Stomach (tissue), 4 donors: Measurements from ENCODE around the gene MUC5B.

Source experiments
- CTCF ChIP-seq, 7 experiments: fragments of 450-650 bp in 4 of 7; fragments of 200-600 bp in 3 of 7; sonication (generic) in 3 of 7; IDR thresholded peaks; one replicate each; pipeline ENCODE4 v1.5.1; 2016 to 2019; ENCODE audit warnings: antibody characterized with exemption in 7 of 7, control low read depth in 2 of 7, mild to moderate bottlenecking in 1 of 7
- EP300 ChIP-seq: sonication (generic); formaldehyde crosslinking; IDR thresholded peaks from one replicate; pipeline ENCODE4 v1.6.1; 2017; ENCODE audit warnings: antibody characterized with exemption

DNA sequence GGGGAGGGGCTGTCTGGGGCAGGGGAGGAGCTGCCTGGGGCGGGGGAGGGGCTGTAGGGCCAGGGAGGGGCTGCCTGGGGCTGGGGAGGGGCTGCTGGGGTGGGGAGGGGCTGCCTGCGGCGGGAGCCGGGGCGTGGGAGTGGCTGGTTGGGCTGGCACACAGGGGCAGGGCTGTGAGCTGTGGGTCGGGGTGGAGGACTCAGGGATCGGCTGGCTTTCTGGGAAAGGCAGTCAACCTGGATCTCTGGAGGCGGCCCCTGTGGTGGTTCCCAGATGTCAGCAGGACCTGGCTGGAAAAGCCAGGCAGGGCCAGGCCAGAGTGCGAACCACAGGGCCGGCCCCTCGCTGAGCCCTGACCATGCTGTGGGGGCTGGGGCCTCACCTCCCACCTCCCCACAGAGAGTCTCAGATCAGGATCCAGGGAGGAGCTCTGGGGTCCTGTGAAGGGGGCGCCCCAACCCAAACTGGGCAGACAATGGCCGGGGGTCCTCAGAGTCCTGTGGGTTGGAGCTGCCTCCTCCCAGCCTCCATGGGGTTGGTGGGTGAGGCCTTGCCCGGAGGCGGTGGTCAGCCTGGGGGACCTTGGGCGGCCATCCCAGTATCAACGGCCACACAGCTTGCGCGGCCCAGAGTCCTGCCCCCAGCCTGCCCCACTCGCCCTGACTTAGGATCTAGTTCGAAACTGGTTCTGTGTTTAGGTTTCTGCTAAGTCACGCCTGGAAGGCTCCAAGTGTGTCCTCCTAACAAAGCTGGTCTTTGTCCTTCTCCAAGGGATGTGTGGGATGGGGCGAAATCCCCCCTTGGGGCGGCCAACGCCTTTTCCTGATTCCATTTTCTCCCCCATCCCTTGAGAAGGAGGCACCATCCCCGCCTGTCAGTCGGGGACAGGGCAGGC lies 1.9 kb downstream of the MUC5B start:
- TF ChIP-seq CTCF (IDR thresholded peaks at IDR 0.05) (no peak), EP300 (no peak)
